Measurements from ENCODE around the gene ARFGAP3.

DNA sequence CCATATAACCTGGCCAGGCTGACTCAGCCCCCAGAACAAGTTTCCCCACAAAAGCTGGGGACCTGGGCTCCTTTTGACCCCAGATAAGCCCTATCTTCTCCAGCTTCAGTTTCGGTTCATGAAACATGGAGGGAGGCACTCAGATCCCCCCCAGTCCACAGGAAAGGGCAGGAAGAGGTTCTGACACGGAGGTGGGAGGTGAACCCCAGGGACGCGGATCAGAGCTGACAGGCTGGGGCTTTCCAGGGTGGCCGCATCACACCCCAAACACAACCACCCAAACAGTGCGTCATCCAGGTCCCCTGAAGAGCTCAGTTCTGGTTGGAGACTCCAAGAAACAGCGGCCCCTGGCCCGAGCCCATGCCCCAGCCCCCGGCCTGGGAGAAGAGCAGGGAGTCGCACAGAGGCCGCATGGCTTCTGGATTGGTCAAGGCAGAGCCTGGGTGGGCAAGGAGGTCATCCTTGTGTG lies 92.1 kb downstream of the ARFGAP3 start:
- TF ChIP-seq, protein P1, sequence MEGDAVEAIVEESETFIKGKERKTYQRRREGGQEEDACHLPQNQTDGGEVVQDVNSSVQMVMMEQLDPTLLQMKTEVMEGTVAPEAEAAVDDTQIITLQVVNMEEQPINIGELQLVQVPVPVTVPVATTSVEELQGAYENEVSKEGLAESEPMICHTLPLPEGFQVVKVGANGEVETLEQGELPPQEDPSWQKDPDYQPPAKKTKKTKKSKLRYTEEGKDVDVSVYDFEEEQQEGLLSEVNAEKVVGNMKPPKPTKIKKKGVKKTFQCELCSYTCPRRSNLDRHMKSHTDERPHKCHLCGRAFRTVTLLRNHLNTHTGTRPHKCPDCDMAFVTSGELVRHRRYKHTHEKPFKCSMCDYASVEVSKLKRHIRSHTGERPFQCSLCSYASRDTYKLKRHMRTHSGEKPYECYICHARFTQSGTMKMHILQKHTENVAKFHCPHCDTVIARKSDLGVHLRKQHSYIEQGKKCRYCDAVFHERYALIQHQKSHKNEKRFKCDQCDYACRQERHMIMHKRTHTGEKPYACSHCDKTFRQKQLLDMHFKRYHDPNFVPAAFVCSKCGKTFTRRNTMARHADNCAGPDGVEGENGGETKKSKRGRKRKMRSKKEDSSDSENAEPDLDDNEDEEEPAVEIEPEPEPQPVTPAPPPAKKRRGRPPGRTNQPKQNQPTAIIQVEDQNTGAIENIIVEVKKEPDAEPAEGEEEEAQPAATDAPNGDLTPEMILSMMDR (IDR thresholded peaks at IDR 0.05): no peak
- TF ChIP-seq, protein P2, sequence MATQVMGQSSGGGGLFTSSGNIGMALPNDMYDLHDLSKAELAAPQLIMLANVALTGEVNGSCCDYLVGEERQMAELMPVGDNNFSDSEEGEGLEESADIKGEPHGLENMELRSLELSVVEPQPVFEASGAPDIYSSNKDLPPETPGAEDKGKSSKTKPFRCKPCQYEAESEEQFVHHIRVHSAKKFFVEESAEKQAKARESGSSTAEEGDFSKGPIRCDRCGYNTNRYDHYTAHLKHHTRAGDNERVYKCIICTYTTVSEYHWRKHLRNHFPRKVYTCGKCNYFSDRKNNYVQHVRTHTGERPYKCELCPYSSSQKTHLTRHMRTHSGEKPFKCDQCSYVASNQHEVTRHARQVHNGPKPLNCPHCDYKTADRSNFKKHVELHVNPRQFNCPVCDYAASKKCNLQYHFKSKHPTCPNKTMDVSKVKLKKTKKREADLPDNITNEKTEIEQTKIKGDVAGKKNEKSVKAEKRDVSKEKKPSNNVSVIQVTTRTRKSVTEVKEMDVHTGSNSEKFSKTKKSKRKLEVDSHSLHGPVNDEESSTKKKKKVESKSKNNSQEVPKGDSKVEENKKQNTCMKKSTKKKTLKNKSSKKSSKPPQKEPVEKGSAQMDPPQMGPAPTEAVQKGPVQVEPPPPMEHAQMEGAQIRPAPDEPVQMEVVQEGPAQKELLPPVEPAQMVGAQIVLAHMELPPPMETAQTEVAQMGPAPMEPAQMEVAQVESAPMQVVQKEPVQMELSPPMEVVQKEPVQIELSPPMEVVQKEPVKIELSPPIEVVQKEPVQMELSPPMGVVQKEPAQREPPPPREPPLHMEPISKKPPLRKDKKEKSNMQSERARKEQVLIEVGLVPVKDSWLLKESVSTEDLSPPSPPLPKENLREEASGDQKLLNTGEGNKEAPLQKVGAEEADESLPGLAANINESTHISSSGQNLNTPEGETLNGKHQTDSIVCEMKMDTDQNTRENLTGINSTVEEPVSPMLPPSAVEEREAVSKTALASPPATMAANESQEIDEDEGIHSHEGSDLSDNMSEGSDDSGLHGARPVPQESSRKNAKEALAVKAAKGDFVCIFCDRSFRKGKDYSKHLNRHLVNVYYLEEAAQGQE (IDR thresholded peaks at IDR 0.05; ENCODE audit: insufficient read depth in 1 of 2, low read depth in 2 of 2, low read length in 1 of 2): no peak
- no peak for TF ChIP-seq POLR2AphosphoS5 (IDR thresholded peaks at IDR 0.05; ENCODE audit: low read depth, low read length)
